Activated naive CD4-positive, alpha-beta T cell treated with anti-CD3 and anti-CD28 coated beads, Interleukin-2, amount 10 ng/mL, durations not matched to agents 7 days and 5 days (primary cell): ENCODE results near the gene CCDC182.

Experiments
- CTCF ChIA-PET: fragments of 350-600 bp; sonication (Branson Sonifier 250); formaldehyde crosslinking; loops from one replicate; lab custom pipeline; 2021; ENCODE audit warnings: antibody characterized with exemption; lab: Charles Lee
- DNase-seq: peaks from one replicate; pipeline ENCODE4 v3.0.0-alpha.2; 2020
- H3K27ac Mint-ChIP-seq: one replicate; pipeline ENCODE4 v1.8.0; 2021; ENCODE audit warnings: mild to moderate bottlenecking, moderate library complexity, mixed read lengths
- H3K27me3 Mint-ChIP-seq: one replicate; pipeline ENCODE4 v1.8.0; 2021; ENCODE audit warnings: mild to moderate bottlenecking, mixed read lengths
- H3K36me3 Mint-ChIP-seq: one replicate; pipeline ENCODE4 v1.8.0; 2021; ENCODE audit warnings: mixed read lengths
- H3K4me1 Mint-ChIP-seq: one replicate; pipeline ENCODE4 v1.8.0; 2021; ENCODE audit warnings: mixed read lengths
- H3K4me3 Mint-ChIP-seq: one replicate; pipeline ENCODE4 v1.8.0; 2021; ENCODE audit warnings: mild to moderate bottlenecking, moderate library complexity, mixed read lengths
- H3K9me3 Mint-ChIP-seq: one replicate; pipeline ENCODE4 v1.8.0; 2021; ENCODE audit warnings: mixed read lengths

CCDC182 gene

GRCh38 chr17:57733085-57733484, 12.0 kb downstream of the CCDC182 start:
- Mint-ChIP-seq H3K27ac (no peak overlapping the region), H3K36me3 (no peaks in the 10 kb centered on the region), H3K4me3 (no peak overlapping the region), H3K9me3 (no peaks in the 10 kb centered on the region), H3K4me1 (no peaks in the 10 kb centered on the region), H3K27me3 (peaks cover 50% of the 10 kb centered on the region)
- CTCF ChIA-PET, result no interaction called here
- no peak for DNase-seq

- no peaks in the 10 kb centered on the region for H3K9me3 Mint-ChIP-seq
- CTCF ChIA-PET, result no interaction called here
- H3K27ac Mint-ChIP-seq, result no peak overlapping the region
- peaks cover 50% of the 10 kb centered on the region for H3K27me3 Mint-ChIP-seq
- DNase-seq, result no peak
- H3K4me1 Mint-ChIP-seq, result no peaks in the 10 kb centered on the region
- no peak overlapping the region for H3K4me3 Mint-ChIP-seq
- no peaks in the 10 kb centered on the region for H3K36me3 Mint-ChIP-seq
Measured at GRCh38 chr17:57732062-57732461, 13.0 kb downstream of the CCDC182 start.

GRCh38 chr17:57730026-57730701, 14.9 kb downstream of the CCDC182 start:
- CTCF ChIA-PET, result interaction anchor here (0.9 to 1.1 kb wide), 2 partner anchors 17 to 140 kb away, joined by 3 to 4 read pairs; no protein-coding TSS in a partner anchor
- H3K9me3 Mint-ChIP-seq, result no peaks in the 10 kb centered on the region
- peaks cover 42% of the 10 kb centered on the region for H3K27me3 Mint-ChIP-seq
- H3K27ac Mint-ChIP-seq, result no peak overlapping the region
- H3K4me3 Mint-ChIP-seq, result no peak overlapping the region
- no peaks in the 10 kb centered on the region for H3K4me1 Mint-ChIP-seq
- H3K36me3 Mint-ChIP-seq, result no peaks in the 10 kb centered on the region
- DNase-seq, result no peak

DNA sequence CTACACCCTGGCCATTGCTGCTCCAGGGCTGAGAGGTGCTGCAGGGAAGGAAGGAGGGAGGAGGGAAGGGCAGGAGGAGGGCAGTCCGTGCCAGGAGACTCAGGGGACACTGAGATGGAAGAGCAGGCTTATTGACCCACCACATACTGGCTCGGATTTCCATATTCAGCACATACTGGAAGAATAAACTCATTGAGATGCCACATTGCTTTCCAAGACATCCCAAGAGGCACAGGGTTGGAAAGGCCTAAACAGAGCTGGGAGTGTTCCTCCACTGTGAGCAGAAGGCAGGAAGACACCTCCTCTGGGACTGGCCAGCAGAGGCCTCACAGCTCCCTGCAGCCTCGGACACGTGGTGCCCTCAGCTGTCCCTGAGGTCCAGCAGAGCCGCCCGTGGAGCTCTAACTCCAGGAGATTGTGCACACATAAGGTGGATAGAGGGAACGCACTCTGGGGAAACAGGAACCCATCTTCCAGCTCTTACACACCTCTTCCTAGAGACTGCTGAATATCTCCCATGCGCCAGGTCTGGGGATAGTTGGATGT, 17.4 kb downstream of the CCDC182 start:
- Mint-ChIP-seq H3K27ac (no peak overlapping the region), H3K9me3 (no peaks in the 10 kb centered on the region), H3K4me1 (no peaks in the 10 kb centered on the region), H3K27me3 (peaks cover 55% of the 10 kb centered on the region), H3K4me3 (no peak overlapping the region), H3K36me3 (no peaks in the 10 kb centered on the region)
- no peak for DNase-seq
- CTCF ChIA-PET, result interaction anchor here (0.8 to 1.1 kb wide), 2 partner anchors 12 to 20 kb away, joined by 3 read pairs; no protein-coding TSS in a partner anchor

GRCh38 chr17:57726838-57727237, 18.3 kb downstream of the CCDC182 start:
- Mint-ChIP-seq H3K4me3 (no peak overlapping the region), H3K27me3 (peaks cover 55% of the 10 kb centered on the region), H3K9me3 (no peaks in the 10 kb centered on the region), H3K36me3 (no peaks in the 10 kb centered on the region), H3K27ac (no peak overlapping the region), H3K4me1 (no peaks in the 10 kb centered on the region)
- DNase-seq, result no peak
- CTCF ChIA-PET, result interaction anchor here (0.9 kb wide), 1 partner anchor 56 kb away, joined by 5 read pairs; no protein-coding TSS in a partner anchor

DNA sequence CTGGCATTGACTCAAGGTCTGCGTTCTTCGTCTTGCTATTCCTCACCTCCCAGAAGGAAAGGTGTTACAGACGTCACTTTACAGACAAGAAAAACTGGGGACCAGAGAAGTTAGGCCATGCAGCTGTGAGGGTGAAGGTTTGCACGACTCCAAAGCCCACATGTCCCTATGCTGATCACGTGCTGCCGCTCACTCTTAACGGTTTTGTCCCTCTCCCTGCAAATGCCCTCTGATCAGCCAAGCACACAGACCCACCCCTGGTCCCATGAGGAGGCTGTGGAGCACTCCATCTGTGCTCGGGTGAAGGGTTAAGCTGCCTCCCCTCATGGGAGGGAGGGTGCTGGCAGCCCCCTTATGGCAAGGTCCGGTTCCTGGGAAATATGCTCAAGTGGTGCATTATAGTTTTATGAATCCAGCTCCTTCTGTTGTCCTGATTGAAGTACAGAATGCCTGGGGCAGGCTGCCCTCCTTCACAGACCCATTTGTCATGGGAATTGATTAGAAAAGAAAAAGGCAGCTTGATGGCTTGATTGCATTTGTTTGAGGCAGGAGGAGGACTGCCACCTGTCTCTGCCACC, 18.8 kb downstream of the CCDC182 start:
- CTCF ChIA-PET, result interaction anchor here (0.9 kb wide), 1 partner anchor 57 kb away, joined by 5 read pairs; no protein-coding TSS in a partner anchor
- DNase-seq, result no peak
- H3K4me1 Mint-ChIP-seq, result no peaks in the 10 kb centered on the region
- no peaks in the 10 kb centered on the region for H3K36me3 Mint-ChIP-seq
- H3K27ac Mint-ChIP-seq, result no peak overlapping the region
- peaks cover 51% of the 10 kb centered on the region for H3K27me3 Mint-ChIP-seq
- H3K9me3 Mint-ChIP-seq, result no peaks in the 10 kb centered on the region
- no peak overlapping the region for H3K4me3 Mint-ChIP-seq

GRCh38 chr17:57724729-57725125, 20.4 kb downstream of the CCDC182 start:
- Mint-ChIP-seq H3K27me3 (peaks cover 46% of the 10 kb centered on the region), H3K4me1 (no peaks in the 10 kb centered on the region), H3K4me3 (no peak overlapping the region), H3K36me3 (no peaks in the 10 kb centered on the region), H3K27ac (no peak overlapping the region), H3K9me3 (no peaks in the 10 kb centered on the region)
- CTCF ChIA-PET, result interaction anchor here (1.3 kb wide), 1 partner anchor 14 kb away, joined by 4 read pairs; no protein-coding TSS in a partner anchor
- DNase-seq, result no peak

DNA sequence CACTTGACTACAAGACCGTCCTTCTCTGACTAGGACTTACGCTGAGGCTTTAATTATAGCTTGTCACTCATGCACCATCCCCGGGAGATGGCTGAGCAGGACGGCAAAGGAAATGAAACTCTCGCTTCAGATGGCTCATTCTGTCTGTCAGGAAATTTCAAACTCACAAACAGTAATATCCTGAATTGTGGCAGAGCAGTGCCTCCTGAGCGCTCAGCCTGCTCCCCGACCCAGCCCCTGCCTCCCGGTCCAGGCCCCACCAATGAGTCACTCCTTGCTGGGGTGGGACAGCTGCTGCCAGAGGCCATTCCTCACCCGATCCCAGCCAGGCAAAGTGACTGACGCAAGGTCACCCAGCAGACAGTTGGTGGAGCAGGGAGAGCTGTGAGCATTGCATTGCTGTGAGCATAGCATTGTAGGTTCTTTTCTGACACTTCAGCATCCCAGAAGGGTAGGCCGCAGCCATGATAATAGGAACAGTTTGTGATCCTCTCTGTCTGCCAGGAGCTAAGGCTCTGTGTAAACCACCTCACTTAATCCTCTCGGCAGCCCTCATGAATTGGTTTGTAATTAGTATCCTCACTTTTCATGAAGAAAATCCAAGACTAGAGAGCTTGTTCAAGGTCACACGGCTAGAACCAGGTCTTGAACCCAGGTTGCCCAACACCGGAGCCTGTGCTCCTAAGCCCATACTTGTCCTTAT, 20.9 kb downstream of the CCDC182 start:
- Mint-ChIP-seq H3K27ac (no peak overlapping the region), H3K36me3 (no peaks in the 10 kb centered on the region), H3K27me3 (peaks cover 45% of the 10 kb centered on the region), H3K9me3 (no peaks in the 10 kb centered on the region), H3K4me1 (no peaks in the 10 kb centered on the region), H3K4me3 (no peak overlapping the region)
- CTCF ChIA-PET, result interaction anchor here (1.3 kb wide), 1 partner anchor 15 kb away, joined by 4 read pairs; no protein-coding TSS in a partner anchor
- no peak for DNase-seq

GRCh38 chr17:57723427-57724025, 21.6 kb downstream of the CCDC182 start:
- no peaks in the 10 kb centered on the region for H3K36me3 Mint-ChIP-seq
- CTCF ChIA-PET, result no interaction called here
- peaks cover 46% of the 10 kb centered on the region for H3K27me3 Mint-ChIP-seq
- H3K4me3 Mint-ChIP-seq, result no peak overlapping the region
- H3K27ac Mint-ChIP-seq, result no peak overlapping the region
- H3K4me1 Mint-ChIP-seq, result no peaks in the 10 kb centered on the region
- no peak for DNase-seq
- H3K9me3 Mint-ChIP-seq, result no peaks in the 10 kb centered on the region

GRCh38 chr17:57722704-57723043, 22.4 kb downstream of the CCDC182 start:
- CTCF ChIA-PET, result no interaction called here
- Mint-ChIP-seq H3K4me3 (no peak overlapping the region), H3K27ac (no peak overlapping the region), H3K27me3 (peaks cover 38% of the 10 kb centered on the region), H3K9me3 (no peaks in the 10 kb centered on the region), H3K36me3 (no peaks in the 10 kb centered on the region), H3K4me1 (no peaks in the 10 kb centered on the region)
- no peak for DNase-seq

DNA sequence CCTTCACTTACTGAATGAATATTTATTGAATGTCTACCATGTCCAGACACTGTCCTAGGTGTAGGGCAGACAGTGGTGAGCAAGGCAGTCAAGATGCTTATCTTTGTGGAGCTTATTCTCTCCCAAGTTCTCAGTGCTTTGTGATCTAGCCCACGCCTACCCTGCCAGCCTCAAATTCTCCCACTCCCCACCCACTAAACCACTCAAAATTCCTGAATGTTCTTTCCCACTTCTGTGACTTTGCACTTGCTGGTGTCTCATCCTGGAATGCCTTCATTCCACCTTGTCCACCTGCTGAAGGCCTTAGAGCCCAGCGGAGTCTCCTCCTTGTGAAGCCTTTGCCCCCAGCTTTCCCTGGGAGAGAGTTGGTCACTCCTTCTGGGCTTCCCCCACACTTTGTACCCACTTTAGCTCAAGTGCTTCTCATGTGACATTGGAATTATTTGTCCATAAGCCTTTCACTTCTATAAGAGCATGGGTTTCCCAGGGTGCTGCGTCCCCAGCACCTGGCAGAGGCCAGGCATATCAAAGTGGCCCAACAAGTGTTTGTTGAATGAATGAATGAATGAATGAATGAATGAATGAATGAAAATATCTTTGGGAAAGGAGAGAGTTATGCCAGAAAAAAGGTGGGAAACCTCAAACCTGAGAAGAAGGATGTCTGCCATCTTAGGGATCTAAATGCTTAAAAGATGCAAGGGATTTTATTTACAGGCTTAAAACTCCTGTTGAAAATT, 23.0 kb downstream of the CCDC182 start:
- H3K27ac Mint-ChIP-seq, result no peak overlapping the region
- CTCF ChIA-PET, result interaction anchor here (0.6 to 0.9 kb wide), 2 partner anchors 62 to 250 kb away, joined by 3 to 4 read pairs; no protein-coding TSS in a partner anchor
- H3K9me3 Mint-ChIP-seq, result no peaks in the 10 kb centered on the region
- H3K27me3 Mint-ChIP-seq, result peaks cover 43% of the 10 kb centered on the region
- no peak for DNase-seq
- H3K4me1 Mint-ChIP-seq, result no peaks in the 10 kb centered on the region
- no peaks in the 10 kb centered on the region for H3K36me3 Mint-ChIP-seq
- no peak overlapping the region for H3K4me3 Mint-ChIP-seq

- DNase-seq, result no peak
- H3K36me3 Mint-ChIP-seq, result no peaks in the 10 kb centered on the region
- CTCF ChIA-PET, result interaction anchor here (1.2 kb wide), 1 partner anchor 477 kb away, joined by 3 read pairs; no protein-coding TSS in a partner anchor
- H3K4me1 Mint-ChIP-seq, result no peaks in the 10 kb centered on the region
- H3K27me3 Mint-ChIP-seq, result peaks cover 59% of the 10 kb centered on the region
- no peak overlapping the region for H3K4me3 Mint-ChIP-seq
- no peaks in the 10 kb centered on the region for H3K9me3 Mint-ChIP-seq
- H3K27ac Mint-ChIP-seq, result no peak overlapping the region
Measured at GRCh38 chr17:57720386-57721035, 24.6 kb downstream of the CCDC182 start.

DNA sequence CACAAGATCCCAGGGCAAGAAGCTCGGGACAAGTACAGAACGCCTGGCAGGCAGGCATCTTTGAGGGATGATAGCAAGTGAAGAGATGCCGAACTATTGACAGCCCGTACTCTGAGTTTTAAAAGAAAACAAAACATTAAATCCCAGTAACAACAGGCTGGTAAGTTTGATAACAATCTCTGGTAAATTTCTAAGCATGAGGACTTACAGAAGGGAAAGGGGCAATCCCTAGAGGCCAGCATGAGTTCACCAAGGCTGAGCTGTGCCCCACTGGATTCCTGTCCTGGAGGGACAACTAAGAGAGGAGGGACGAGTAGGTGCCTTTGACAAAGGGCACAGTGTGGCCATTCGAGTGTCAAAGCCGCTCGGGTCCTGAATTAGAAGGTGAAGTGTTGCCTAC, 26.2 kb downstream of the CCDC182 start:
- no peak overlapping the region for H3K4me3 Mint-ChIP-seq
- H3K27ac Mint-ChIP-seq, result no peak overlapping the region
- H3K9me3 Mint-ChIP-seq, result no peaks in the 10 kb centered on the region
- no peaks in the 10 kb centered on the region for H3K4me1 Mint-ChIP-seq
- peaks cover 59% of the 10 kb centered on the region for H3K27me3 Mint-ChIP-seq
- no peaks in the 10 kb centered on the region for H3K36me3 Mint-ChIP-seq
- CTCF ChIA-PET, result no interaction called here
- no peak for DNase-seq
